ENCODE measurements around the gene UBR1.

DNA sequence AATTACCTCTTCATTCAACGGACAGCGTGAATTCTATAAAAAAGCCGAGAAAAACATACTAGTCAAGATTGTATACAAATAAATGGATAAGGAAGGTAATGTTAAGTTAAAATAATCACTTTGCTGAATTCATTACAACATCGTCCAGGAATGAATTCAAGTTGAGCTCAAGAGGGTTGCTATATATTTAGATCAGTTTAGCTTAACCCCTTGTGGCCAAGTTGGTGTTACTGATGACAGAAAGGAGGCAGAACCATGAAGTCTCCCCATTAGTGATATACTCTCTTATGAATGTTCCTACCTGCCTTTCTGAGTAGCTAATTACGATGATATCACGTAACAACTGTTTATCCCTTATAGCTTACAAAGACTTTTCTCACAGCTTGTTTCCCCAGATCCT, 34.9 kb downstream of the UBR1 start:
- TF ChIP-seq CTCF (IDR thresholded peaks at IDR 0.05; ENCODE audit: low read length) = no peak
- no peak for TF ChIP-seq EZH2 (IDR thresholded peaks at IDR 0.05; ENCODE audit: borderline replicate concordance, low read length)
